A549 (cell line): ENCODE data around the gene SUSD1. TPM values are rescaled to one million over a fixed set of nuclear protein-coding genes. Genes with fewer than 3 reads are reported as not detected.

Experiments
- ATAC-seq, 2 experiments: fragments of 200-7000 bp in 1 of 2; fragments of >200 bp in 1 of 2; cut with Nextera tagmentation in 1 of 2; cut with Tn5 transposase in 1 of 2; 3 replicates each; pipeline versions ENCODE4 v1.8.0 to v1.9.1; 2018 to 2020; ENCODE audit warnings: mild to moderate bottlenecking in 1 of 2, moderate library complexity in 1 of 2
- CTCF ChIA-PET: fragments of 300-600 bp; sonication (Branson Sonifier 250); formaldehyde crosslinking; extraction: SDS; loops from one replicate; lab custom pipeline; 2021; ENCODE audit warnings: antibody characterized with exemption, inconsistent platforms; lab: Yijun Ruan, JAX
- POLR2A ChIA-PET: fragments of 350-600 bp; formaldehyde crosslinking; extraction: SDS; loops from one replicate; lab custom pipeline; 2021; ENCODE audit warnings: antibody characterized with exemption, inconsistent platforms; lab: Yijun Ruan, JAX
- DNase-seq, 2 experiments: peaks; one replicate each; pipeline versions ENCODE4 v3.0.0 to v3.0.0-alpha.2; 2011 to 2016; ENCODE audit warnings: low read depth in 1 of 2, low spot score in 1 of 2
- FAIRE-seq: peaks from 2 replicates; lab custom pipeline; 2011; peaks lifted over from hg19 to GRCh38; lab: Jason Lieb, UNC
- H3K27ac ChIP-seq, 2 experiments: fragments of >200 bp; sonication (Bioruptor Twin); formaldehyde crosslinking; 3 replicates each; pipeline ENCODE4 v1.5.1; 2016 to 2017
- H3K4me1 ChIP-seq: fragments of >200 bp; sonication (Bioruptor Twin); formaldehyde crosslinking; 3 replicates; pipeline ENCODE4 v1.6.1; 2016
- H3K4me2 ChIP-seq: fragments of >200 bp; sonication (Bioruptor Twin); formaldehyde crosslinking; 3 replicates; pipeline ENCODE4 v1.6.1; 2016
- H3K4me3 ChIP-seq: fragments of >200 bp; sonication (Bioruptor Twin); formaldehyde crosslinking; 3 replicates; pipeline ENCODE4 v1.5.1; 2016
- H3K9me3 ChIP-seq: fragments of >200 bp; sonication (Bioruptor Twin); formaldehyde crosslinking; 3 replicates; pipeline ENCODE4 v1.6.1; 2016
- ATOH8 ChIP-seq: fragments of 250-450 bp; sonication (Bioruptor Pico); IDR thresholded peaks from 2 replicates; pipeline ENCODE4 v1.5.0; 2020; ENCODE audit warnings: low read depth, mild to moderate bottlenecking, moderate library complexity
- BCL3 ChIP-seq: fragments of >200 bp; sonication (Bioruptor Twin); formaldehyde crosslinking; IDR thresholded peaks from 3 replicates; pipeline ENCODE4 v1.6.1; 2016
- BHLHE40 ChIP-seq: IDR thresholded peaks from 2 replicates; pipeline ENCODE4 v1.6.1; 2012; ENCODE audit warnings: low read depth, low read length, inconsistent platforms
- CBX8 ChIP-seq: fragments of 200-600 bp; sonication (generic); IDR thresholded peaks from 2 replicates; pipeline ENCODE4 v1.6.1; 2016
- CHD2 ChIP-seq: fragments of 150-350 bp; IDR thresholded peaks from 2 replicates; pipeline ENCODE4 v1.6.1; 2014; ENCODE audit warnings: low read length; ENCODE audit not compliant: partially characterized antibody
- E2F6 ChIP-seq: IDR thresholded peaks from 2 replicates; pipeline ENCODE4 v1.6.1; 2012; ENCODE audit warnings: low read depth, borderline replicate concordance
- EHMT2 ChIP-seq: fragments of 200-600 bp; sonication (generic); IDR thresholded peaks from 2 replicates; pipeline ENCODE4 v1.6.1; 2016; ENCODE audit warnings: antibody characterized with exemption, low read depth, mild to moderate bottlenecking, moderate library complexity
- EP300 ChIP-seq, 2 experiments: fragments of >200 bp; sonication (Bioruptor Twin); formaldehyde crosslinking; IDR thresholded peaks; 2 replicates in 1 of 2; 3 replicates in 1 of 2; pipeline ENCODE4 v1.6.1; 2016 to 2017
- FOXS1 ChIP-seq: fragments of 250-450 bp; sonication (Bioruptor Pico); IDR thresholded peaks from 2 replicates; pipeline ENCODE4 v1.5.0; 2020; ENCODE audit warnings: mild to moderate bottlenecking, moderate library complexity
- HES2 ChIP-seq: fragments of >200 bp; sonication (Bioruptor Twin); formaldehyde crosslinking; IDR thresholded peaks from 2 replicates; pipeline ENCODE4 v1.6.1; 2016
- HOXA7 ChIP-seq: fragments of 250-450 bp; sonication (Bioruptor Pico); IDR thresholded peaks from 2 replicates; pipeline ENCODE4 v1.5.0; 2020; ENCODE audit warnings: mild to moderate bottlenecking, moderate library complexity
- MAZ ChIP-seq: fragments of 150-350 bp; IDR thresholded peaks from 2 replicates; pipeline ENCODE4 v1.6.1; 2014; ENCODE audit warnings: antibody characterized with exemption, low read depth, low read length, borderline replicate concordance
- MYC ChIP-seq: IDR thresholded peaks from 2 replicates; pipeline ENCODE4 v1.6.1; 2012; ENCODE audit warnings: mild to moderate bottlenecking, inconsistent platforms, low read length, improper control_type of control experiment, borderline replicate concordance
- NPAS2 ChIP-seq: fragments of 250-450 bp; sonication (Bioruptor Pico); IDR thresholded peaks from 2 replicates; pipeline ENCODE4 v1.8.0; 2022; ENCODE audit warnings: mild to moderate bottlenecking, moderate library complexity, borderline replicate concordance
- POLR2A ChIP-seq: IDR thresholded peaks from 2 replicates; pipeline ENCODE4 v1.6.1; 2012; ENCODE audit warnings: mild to moderate bottlenecking, low read length
- RARB ChIP-seq: fragments of 250-450 bp; sonication (Bioruptor Pico); IDR thresholded peaks from 2 replicates; pipeline ENCODE4 v1.8.0; 2021; ENCODE audit warnings: mild to moderate bottlenecking, moderate library complexity
- RCOR1 ChIP-seq: fragments of 150-350 bp; IDR thresholded peaks from 2 replicates; pipeline ENCODE4 v1.6.1; 2014; ENCODE audit warnings: antibody characterized with exemption, low read length, low read depth
- REST ChIP-seq: fragments of 200-600 bp; sonication (generic); IDR thresholded peaks from 2 replicates; pipeline ENCODE4 v1.6.1; 2016; ENCODE audit warnings: antibody characterized with exemption, mild to moderate bottlenecking, moderate library complexity
- SMC3 ChIP-seq: fragments of >200 bp; sonication (Bioruptor Twin); formaldehyde crosslinking; IDR thresholded peaks from 3 replicates; pipeline ENCODE4 v1.6.1; 2018; ENCODE audit warnings: inconsistent platforms
- SREBF2 ChIP-seq: fragments of 450-650 bp; IDR thresholded peaks from 2 replicates; pipeline ENCODE4 v1.6.1; 2014; ENCODE audit warnings: mild to moderate bottlenecking, moderate library complexity
- USF2 ChIP-seq: fragments of 450-650 bp; IDR thresholded peaks from 2 replicates; pipeline ENCODE4 v1.6.1; 2014; ENCODE audit warnings: antibody characterized with exemption
- ZFP36 ChIP-seq: fragments of 450-650 bp; IDR thresholded peaks from 2 replicates; pipeline ENCODE4 v1.6.1; 2014; ENCODE audit warnings: borderline replicate concordance; ENCODE audit not compliant: partially characterized antibody
- ZNF302 ChIP-seq: fragments of 250-450 bp; sonication (Bioruptor Pico); IDR thresholded peaks from 2 replicates; pipeline ENCODE4 v1.9.0; 2021; ENCODE audit warnings: inconsistent platforms, mild to moderate bottlenecking, moderate library complexity
- WGBS: methylation state at CpG from one replicate; pipeline ENCODE4 v1.1.6; 2017; ENCODE audit errors: missing lambda C conversion rate; 5-methylcytosine and 5-hydroxymethylcytosine counted together
- polyA plus RNA-seq, 4 experiments: library from polyadenylated mRNA; depleted of rRNA in 3 of 4; stranded (reverse); fragments of >200 nt; fragmentation: RNase III in 1 of 4; extraction: RNeasy Plus Mini Kit Qiagen cat#74134 plus additional on column Dnase treatment in 1 of 4; gene quantifications; 2 replicates in 3 of 4; 3 replicates in 1 of 4; pipeline ENCODE4 v1.2.3, GENCODE V29; 2011 to 2017

The SUSD1 gene
- polyA plus RNA-seq, 2 of the 4 experiments (the other 2 are of a cell fraction) = 15.7 to 18.6 TPM

- H3K9me3 ChIP-seq = no peaks in the 10 kb centered on the region
- TF ChIP-seq FOXS1 (no peak), BCL3 (no peak), ZNF302 (CRISPR knock-in tag) (0 out of 2 replicates have a peak, but pooled peaks have one; percentile 81)
- ATAC-seq (no peak), DNase-seq (no peak), FAIRE-seq (no peak)
- CTCF ChIA-PET = interaction anchor here (0.7 to 1.4 kb wide), 6 partner anchors 19 to 297 kb away, joined by 3 to 7 read pairs (median 4); no protein-coding TSS in a partner anchor
- H3K27ac ChIP-seq = peak overlapping the region; percentile 80 to 87
- 96% methylated on average over 4 of the region's 4 CpGs for whole genome bisulfite sequencing
- H3K4me1 ChIP-seq = peaks cover 59% of the 10 kb centered on the region
- no peak overlapping the region for H3K4me3 ChIP-seq
- H3K4me2 ChIP-seq = peak overlapping the region; percentile 61
- POLR2A ChIA-PET = interaction anchor here (0.5 to 1.3 kb wide), 4 partner anchors 11 to 144 kb away, joined by 3 to 4 read pairs (median 3); partner anchors contain the start of gene UGCG
These were observed 133.9 kb downstream of the SUSD1 start for GRCh38 chr9:112041199-112041535.

- Histone ChIP-seq H3K27ac (peak overlapping the region; percentile 2 to 59; a peak in 4 of 6 replicates), H3K4me2 (no peak overlapping the region), H3K4me1 (peaks cover 36% of the 10 kb centered on the region), H3K4me3 (no peak overlapping the region), H3K9me3 (no peaks in the 10 kb centered on the region)
- ATAC-seq = no peak
- TF ChIP-seq BHLHE40 (no peak), EHMT2 (no peak), REST (no peak), NPAS2 (CRISPR knock-in tag) (no peak), RARB (CRISPR knock-in tag) (no peak), MAZ (no peak), RCOR1 (no peak), EP300 (IDR thresholded peaks at IDR 0.05) (no peak), USF2 (no peak), POLR2A (no peak), ZFP36 (no peak), HES2 (no peak), HOXA7 (CRISPR knock-in tag) (no peak), CHD2 (no peak), E2F6 (no peak), SMC3 (no peak), ATOH8 (CRISPR knock-in tag) (no peak), SREBF2 (no peak), CBX8 (no peak), MYC (no peak)
- POLR2A ChIA-PET = no interaction called here
- CTCF ChIA-PET = interaction anchor here (0.9 kb wide), 1 partner anchor 10 kb away, joined by 3 read pairs; no protein-coding TSS in a partner anchor
- FAIRE-seq = no peak
- 92% methylated on average over 2 of the region's 2 CpGs for WGBS
- no peak for DNase-seq
These were observed 137.1 kb downstream of the SUSD1 start for GRCh38 chr9:112038017-112038408.
